ENCODE data around the gene PKMYT1.

The PKMYT1 gene
- total RNA-seq: 2.4 to 17.8 (median 9.8) reads per million in 18 experiments

DNA sequence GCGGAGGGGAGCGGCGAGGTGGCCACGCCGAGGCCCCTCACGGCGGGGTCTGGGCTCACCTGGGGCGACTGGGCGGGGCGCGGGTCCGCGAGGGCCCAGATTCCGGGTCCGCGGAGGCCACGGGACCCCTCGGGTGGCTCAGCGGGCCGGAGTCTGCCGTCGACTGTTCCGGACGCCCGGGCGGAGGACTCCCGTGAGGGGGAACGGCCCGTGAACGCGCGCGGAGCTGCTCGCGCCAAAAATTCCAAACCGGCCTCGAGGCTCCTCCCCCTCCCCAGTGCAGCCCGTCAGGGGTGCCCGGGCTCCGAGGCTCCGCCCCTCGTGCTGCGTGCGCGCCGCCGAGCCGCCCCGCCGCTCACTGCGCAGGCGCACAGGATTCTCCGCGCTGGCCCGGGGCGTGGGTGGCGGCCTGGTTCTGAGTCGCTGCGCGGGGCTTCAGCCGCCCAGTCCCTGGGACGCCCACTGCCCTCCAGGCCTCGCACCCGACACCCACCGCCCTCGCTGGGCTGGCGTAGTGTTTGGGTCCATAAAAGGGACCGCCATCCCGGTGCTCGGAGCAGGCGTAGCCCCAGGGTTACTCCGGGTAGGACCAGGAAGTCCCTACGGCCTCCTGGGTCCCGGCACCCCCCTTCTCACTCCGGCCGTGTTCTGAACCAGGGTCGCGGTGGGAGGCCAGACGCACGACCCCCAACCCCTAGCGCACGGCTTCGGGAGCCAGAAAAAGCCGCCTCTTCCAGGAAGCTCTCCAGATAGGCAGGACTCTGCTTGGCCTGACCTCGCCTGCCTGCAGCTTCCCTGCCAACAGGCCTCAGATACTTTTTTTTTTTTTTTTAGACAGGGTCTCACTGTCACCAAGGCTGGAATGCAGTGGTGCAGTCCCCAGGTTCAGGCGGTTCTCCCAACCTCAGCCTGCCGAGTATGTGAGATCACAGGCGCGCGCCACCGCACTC lies at the start of gene PKMYT1:
TSS of gene PKMYT1 (minus strand) at position 220 of the 950 bp plus-strand sequence. CDS start 789 bp downstream, outside the sequence.
- DNase-seq: peak; percentile 93 to 95

DNA sequence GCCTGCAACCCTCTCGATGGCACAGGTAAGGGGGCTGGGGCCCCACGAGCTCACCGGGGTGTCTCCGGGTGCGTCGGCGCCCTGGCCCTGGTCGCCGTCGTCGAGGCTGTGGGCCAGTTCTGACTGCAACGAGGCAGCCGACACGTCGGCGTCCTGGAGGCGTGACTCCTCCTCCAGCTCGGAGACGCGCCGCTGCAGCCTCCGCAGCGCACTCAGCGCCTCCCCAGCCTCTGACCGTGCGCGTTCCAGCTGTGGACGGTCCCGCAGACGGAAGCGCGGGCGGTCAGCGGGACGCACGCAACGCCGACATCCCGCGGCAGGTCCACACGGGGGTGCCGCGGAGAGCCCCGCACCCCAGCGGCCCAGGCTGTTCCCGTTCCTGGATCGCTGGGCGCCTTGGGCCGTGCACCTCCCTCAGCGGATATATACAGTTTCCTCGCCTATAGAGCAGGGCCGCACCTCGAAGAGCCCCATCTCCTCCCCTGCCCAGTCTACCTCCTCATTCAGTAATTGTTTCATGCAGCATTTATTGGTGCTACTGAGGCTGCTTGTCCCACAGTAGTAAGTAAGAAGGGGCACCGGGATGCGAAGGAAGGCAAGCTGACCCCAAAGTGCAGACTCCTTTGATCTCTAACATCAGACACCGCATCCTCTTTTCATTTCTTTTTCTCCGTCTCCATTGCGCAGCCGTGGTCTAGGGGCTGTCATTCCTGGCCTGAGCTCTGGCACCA lies 49.4 kb upstream of the PKMYT1 start:
- peak in 1 of 2 donors; percentile 59 for DNase-seq

- no peak for DNase-seq
These were observed 48.6 kb upstream of the PKMYT1 start for GRCh38 chr16:3028716-3029319.

- peak; percentile 86 to 89 for DNase-seq
These were observed 47.9 kb upstream of the PKMYT1 start for GRCh38 chr16:3027983-3028715.

- DNase-seq: no peak
These were observed 47.2 kb upstream of the PKMYT1 start for GRCh38 chr16:3027489-3027795.

GRCh38 chr16:3026609-3027488 lies 46.6 kb upstream of the PKMYT1 start:
- no peak for DNase-seq

DNA sequence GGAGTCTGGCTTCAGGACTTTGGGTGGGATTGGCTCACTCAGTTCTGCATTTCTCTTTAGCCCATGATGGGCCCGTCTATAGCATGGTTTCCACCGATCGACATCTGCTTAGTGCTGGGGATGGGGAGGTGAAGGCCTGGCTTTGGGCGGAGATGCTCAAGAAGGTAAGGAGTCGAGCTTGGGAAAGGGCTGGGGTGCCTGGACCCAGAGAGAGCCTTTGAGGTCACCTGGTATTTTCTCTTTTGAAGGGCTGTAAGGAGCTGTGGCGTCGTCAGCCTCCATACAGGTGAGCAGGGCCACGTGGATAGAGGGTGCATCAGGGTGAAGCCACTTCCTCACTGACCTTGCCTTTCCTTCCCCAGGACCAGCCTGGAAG lies 45.7 kb upstream of the PKMYT1 start:
- DNase-seq: no peak

DNA sequence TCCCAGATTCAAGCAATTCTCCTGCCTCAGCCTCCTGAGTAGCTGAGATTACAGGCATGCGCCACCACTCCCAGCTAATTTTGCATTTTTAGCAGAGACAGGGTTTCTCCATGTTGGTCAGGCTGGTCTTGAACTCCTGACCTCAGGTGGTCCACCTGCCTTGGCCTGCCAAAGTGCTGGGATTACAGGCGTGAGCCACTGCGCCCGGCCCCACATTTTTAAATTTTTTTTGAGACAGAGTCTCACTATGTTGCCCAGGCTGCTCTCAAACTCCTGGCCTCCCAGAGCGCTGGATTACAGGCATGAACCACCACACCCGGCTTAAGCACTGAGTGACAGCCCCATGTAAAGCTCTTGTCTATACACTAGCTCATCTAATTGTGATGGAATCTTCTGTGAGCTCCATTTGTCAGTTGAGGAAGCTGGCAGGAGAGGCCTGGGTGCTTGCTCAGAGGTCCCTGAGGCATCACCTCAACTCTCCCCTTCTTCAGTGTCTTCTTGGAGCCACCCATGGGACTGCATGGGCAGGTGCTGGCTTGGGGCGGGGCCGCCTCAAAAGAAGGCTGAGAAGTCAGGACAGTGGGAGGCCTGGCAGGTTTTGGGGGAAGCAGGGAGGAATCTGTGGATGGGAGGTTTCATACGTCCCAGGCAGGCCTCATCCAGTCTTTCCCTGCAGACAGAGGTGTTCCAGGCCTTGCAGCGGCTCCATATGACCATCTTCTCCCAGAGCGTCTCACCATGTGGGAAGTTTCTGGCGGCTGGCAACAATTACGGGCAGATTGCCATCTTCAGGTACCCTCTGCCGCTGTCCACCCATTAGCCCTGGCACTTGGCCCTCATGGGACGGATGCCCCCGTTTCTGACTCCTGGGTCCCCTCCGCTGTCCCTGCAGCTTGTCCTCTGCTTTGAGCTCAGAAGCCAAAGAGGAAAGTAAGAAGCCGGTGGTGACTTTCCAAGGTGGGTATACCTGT lies 45.1 kb upstream of the PKMYT1 start:
- no peak for DNase-seq

DNA sequence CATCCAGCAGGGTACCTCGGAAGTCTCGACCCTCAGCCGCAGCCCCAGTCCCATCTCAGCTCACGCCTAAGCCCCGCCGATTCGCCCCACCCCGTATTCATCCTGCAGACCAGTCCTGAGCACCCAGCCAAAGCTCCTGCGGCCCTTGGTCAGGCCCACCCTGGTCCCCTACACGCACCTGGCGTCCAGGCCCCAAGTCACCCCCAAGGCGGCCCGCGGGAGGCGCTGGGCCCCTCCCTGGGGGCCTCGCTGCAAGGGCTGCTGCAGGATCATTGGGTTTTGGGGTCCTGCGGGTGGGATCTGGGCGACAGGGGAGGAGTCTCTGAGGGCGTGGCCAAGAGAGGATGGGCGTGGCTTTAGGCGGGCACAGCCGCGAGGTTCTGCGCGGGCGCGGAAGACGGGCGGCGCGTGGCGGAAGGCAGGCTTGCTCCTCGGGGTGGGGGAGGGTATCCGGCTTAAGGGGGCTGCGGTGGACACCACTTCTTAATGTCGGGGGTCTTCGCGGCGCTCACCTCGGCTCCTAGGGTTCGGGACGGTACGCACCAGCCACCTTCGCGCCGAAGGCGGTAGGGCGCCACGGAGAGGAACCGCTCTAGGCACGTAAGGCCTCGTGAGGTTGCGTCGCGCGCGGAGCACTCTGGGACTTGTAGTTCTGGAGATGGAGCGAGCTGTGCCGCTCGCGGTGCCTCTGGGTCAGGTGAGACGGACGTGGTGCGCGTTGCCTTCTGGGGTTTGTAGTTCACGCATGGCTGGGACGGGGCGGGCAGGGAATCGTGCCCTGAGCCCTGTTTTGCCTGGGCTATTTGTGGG lies 43.6 kb upstream of the PKMYT1 start, which contains the start of the genes HCFC1R1 and THOC6:
TSS of gene HCFC1R1 (minus strand) at position 274 of the 810 bp plus-strand sequence. CDS start at position 273, 1 bp downstream.
TSS of gene THOC6 (plus strand) at position 367 of the 810 bp plus-strand sequence. CDS start at position 659, 292 bp downstream.
- DNase-seq: peak; percentile 97 to 99

DNA sequence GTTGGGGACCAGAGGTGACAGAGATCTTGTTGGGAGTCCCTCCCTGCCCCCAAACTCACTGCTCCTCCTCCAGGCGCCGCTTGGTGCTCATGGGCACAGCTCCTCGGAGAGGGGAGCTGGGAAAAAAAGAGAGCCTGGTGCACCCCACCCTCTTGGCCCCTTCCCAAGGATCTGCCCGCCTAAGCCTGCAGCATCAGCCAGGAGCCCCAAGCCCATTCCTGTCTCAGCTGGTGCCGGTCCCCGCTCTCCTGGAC lies 43.1 kb upstream of the PKMYT1 start:
- DNase-seq: no peak

- DNase-seq: peak; percentile 17 to 51
These were observed 42.6 kb upstream of the PKMYT1 start for GRCh38 chr16:3022684-3023414.

GRCh38 chr16:3022208-3022683 lies 42.0 kb upstream of the PKMYT1 start:
- peak; percentile 81 to 91 for DNase-seq

- DNase-seq: peak; percentile 71 to 87
These were observed 41.4 kb upstream of the PKMYT1 start for GRCh38 chr16:3021449-3022207.

DNA sequence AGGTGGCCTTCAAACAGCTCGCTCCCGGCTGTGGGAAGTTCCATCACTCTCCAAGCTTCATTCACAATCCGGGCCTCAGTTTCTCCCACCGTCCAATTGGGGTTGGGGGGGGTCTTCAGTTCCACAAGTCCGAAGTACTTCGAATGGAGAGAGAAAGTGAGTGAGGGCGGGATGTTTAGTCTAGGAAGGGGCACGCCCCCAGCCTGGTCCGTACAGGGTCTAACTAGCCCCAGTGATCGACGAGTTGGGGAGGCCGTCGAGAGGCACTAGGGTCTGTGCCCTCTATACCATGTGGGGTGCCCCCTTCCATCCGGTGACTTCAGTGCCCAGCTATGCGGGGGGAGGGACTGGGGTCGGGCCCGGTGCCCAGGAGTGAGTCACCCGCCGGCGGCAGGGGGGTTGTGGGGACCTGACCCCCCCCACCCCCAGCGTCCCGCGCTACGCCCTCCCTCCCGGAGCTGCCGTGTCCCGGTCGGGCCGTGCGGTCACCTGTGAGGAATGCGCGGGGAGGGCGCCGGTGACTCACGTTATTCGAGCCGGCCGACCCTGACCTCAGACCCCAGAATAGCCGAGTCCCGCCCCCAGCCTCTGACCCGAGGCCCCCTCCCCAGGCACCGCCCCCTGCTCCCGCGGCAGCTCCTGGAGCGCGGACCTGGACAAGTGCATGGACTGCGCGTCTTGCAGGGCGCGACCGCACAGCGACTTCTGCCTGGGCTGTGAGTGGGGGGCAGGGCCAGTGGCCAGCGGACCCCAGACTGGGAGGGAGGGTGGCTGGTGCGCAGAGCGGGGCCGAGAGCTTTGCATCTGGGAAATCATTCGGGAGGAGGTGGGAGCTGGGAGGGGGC lies 40.6 kb upstream of the PKMYT1 start:
- peak in 1 of 2 donors; percentile 42 for DNase-seq

- peak; percentile 77 to 91 for DNase-seq
These were observed 40.0 kb upstream of the PKMYT1 start, which contains the start of gene TNFRSF12A for GRCh38 chr16:3020247-3020603. TSS of gene TNFRSF12A (plus strand) at chr16:3020368. CDS start at chr16:3020398, 30 bp downstream.

DNA sequence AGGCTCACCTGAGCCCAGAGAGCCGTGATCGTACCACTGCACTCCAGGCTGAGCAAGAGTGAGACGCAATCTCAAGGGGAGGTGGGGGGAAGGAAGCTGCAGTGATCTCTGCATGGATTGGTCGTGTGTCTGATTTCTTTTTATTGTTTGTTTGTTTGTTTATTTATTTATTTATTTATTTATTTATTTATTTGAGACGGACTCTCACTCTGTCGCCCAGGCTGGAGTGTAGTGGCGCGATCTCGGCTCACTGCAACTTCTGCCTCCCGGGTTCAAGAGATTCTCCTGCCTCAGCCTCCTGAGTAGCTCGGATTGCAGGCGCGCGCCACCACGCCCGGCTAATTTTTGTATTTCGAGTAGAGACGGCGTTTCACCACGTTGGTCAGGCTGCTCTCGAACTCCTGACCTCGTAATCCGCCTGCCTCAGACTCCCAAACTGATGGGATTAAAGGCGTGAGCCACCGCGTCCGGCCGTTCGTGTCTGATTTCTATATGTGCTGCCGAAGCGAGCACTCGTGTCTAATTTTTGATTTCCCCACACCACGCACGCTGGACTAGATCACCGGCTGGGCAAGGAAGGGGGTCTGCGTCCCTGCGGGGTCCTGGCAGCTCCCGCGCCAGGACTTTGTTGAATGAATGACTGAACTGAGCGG lies 39.5 kb upstream of the PKMYT1 start:
- DNase-seq: no peak
